IMR-90 (cell line): Measurements from ENCODE around the gene ZSCAN12. TPM values are rescaled to one million over a fixed set of nuclear protein-coding genes. Genes with fewer than 3 reads are reported as not detected.

Experiments
- ATAC-seq: fragments of 200-7000 bp; cut with Tn5 transposase; 2 replicates; pipeline ENCODE4 v1.9.1; 2020; ENCODE audit warnings: low read depth, mild to moderate bottlenecking, moderate library complexity
- BruUV-seq: library from RNA; stranded (reverse); fragments of 400-500 nt; replicated peaks from 2 replicates; lab custom pipeline; 2021; lab: Mats Ljungman, UMichigan
- CTCF ChIA-PET: fragments of 300-600 bp; formaldehyde crosslinking; extraction: SDS; loops from one replicate; lab custom pipeline; 2021; ENCODE audit warnings: antibody characterized with exemption; lab: Yijun Ruan, JAX
- POLR2A ChIA-PET: fragments of 300-600 bp; sonication (Branson Sonifier 250); formaldehyde crosslinking; loops from one replicate; lab custom pipeline; 2022; ENCODE audit warnings: antibody characterized with exemption; ENCODE audit not compliant: unreplicated experiment; lab: Charles Lee
- DNase-seq: peaks from one replicate; pipeline ENCODE4 v3.0.0; 2013
- H2AFZ ChIP-seq: replicated peaks from 2 replicates; pipeline ENCODE3; 2013; ENCODE audit warnings: low read length, mild to moderate bottlenecking; ENCODE audit not compliant: poor library complexity
- H2AK5ac ChIP-seq: 2 replicates; pipeline ENCODE4 v1.6.1; 2013; ENCODE audit warnings: low read depth, low read length, inconsistent platforms
- H2AK9ac ChIP-seq: replicated peaks from 2 replicates; pipeline ENCODE3; 2013; ENCODE audit warnings: mild to moderate bottlenecking, low read depth, low read length, moderate library complexity; ENCODE audit not compliant: poor library complexity
- H2BK120ac ChIP-seq: 2 replicates; pipeline ENCODE4 v1.6.1; 2013; ENCODE audit warnings: low read depth, low read length, inconsistent platforms
- H2BK15ac ChIP-seq: 3 replicates; pipeline ENCODE4 v1.6.1; 2013; ENCODE audit warnings: low read depth, low read length, inconsistent platforms
- H2BK20ac ChIP-seq: 2 replicates; pipeline ENCODE4 v1.6.1; 2013; ENCODE audit warnings: low read depth, mild to moderate bottlenecking, inconsistent platforms, low read length, moderate library complexity
- H2BK5ac ChIP-seq: 2 replicates; pipeline ENCODE4 v1.6.1; 2013; ENCODE audit warnings: mild to moderate bottlenecking, low read depth, low read length, inconsistent platforms; ENCODE audit not compliant: poor library complexity, severe bottlenecking
- H3K14ac ChIP-seq: replicated peaks from 2 replicates; pipeline ENCODE4 v1.6.1; 2013; ENCODE audit warnings: low read depth, low read length, inconsistent platforms
- H3K18ac ChIP-seq: 2 replicates; pipeline ENCODE4 v1.6.1; 2013; ENCODE audit warnings: low read depth, low read length, control low read depth
- H3K23ac ChIP-seq: 2 replicates; pipeline ENCODE4 v1.6.1; 2013; ENCODE audit warnings: low read depth, low read length, inconsistent platforms
- H3K27ac ChIP-seq: 2 replicates; pipeline ENCODE4 v1.5.1; 2013; ENCODE audit warnings: mild to moderate bottlenecking, control low read depth, low read length; ENCODE audit not compliant: insufficient read depth
- H3K27me3 ChIP-seq: 2 replicates; pipeline ENCODE4 v1.6.1; 2013; ENCODE audit warnings: low read length; ENCODE audit not compliant: control insufficient read depth, insufficient read depth
- H3K36me3 ChIP-seq: 2 replicates; pipeline ENCODE4 v1.6.1; 2013; ENCODE audit warnings: low read length, mixed read lengths; ENCODE audit not compliant: control insufficient read depth, insufficient read depth
- H3K4ac ChIP-seq: 2 replicates; pipeline ENCODE4 v1.6.1; 2013; ENCODE audit warnings: low read depth, low read length, inconsistent platforms
- H3K4me1 ChIP-seq: 2 replicates; pipeline ENCODE4 v1.6.1; 2013; ENCODE audit warnings: low read length, mixed read lengths; ENCODE audit not compliant: control insufficient read depth, insufficient read depth
- H3K4me2 ChIP-seq: 2 replicates; pipeline ENCODE4 v1.6.1; 2013; ENCODE audit warnings: low read depth, mild to moderate bottlenecking, control low read depth, low read length, moderate library complexity
- H3K4me3 ChIP-seq: 2 replicates; pipeline ENCODE4 v1.5.1; 2013; ENCODE audit warnings: low read depth, mild to moderate bottlenecking, control low read depth, low read length, moderate library complexity; ENCODE audit not compliant: insufficient read depth
- H3K56ac ChIP-seq: 2 replicates; pipeline ENCODE4 v1.6.1; 2013; ENCODE audit warnings: low read length, inconsistent platforms; ENCODE audit not compliant: insufficient read depth; ENCODE audit errors: extremely low read depth
- H3K79me1 ChIP-seq, 2 experiments: 2 replicates each; pipeline ENCODE4 v1.6.1; 2013; ENCODE audit warnings: low read length in 2 of 2, inconsistent platforms in 1 of 2, low read depth in 1 of 2
- H3K9ac ChIP-seq: 2 replicates; pipeline ENCODE4 v1.6.1; 2013; ENCODE audit warnings: low read depth, low read length, control low read depth
- H3K9me1 ChIP-seq: 2 replicates; pipeline ENCODE4 v1.6.1; 2013; ENCODE audit warnings: low read length, inconsistent platforms; ENCODE audit not compliant: insufficient read depth
- H3K9me3 ChIP-seq: 2 replicates; pipeline ENCODE4 v1.6.1; 2013; ENCODE audit warnings: low read length; ENCODE audit not compliant: control insufficient read depth, insufficient read depth
- H4K20me1 ChIP-seq: 2 replicates; pipeline ENCODE4 v1.6.1; 2013; ENCODE audit warnings: low read length, inconsistent platforms; ENCODE audit not compliant: insufficient read depth
- H4K5ac ChIP-seq: 2 replicates; pipeline ENCODE4 v1.6.1; 2013; ENCODE audit warnings: mild to moderate bottlenecking, low read depth, low read length, control low read depth
- H4K8ac ChIP-seq, 2 experiments: 2 replicates each; pipeline ENCODE4 v1.6.1; 2013; ENCODE audit warnings: low read depth in 2 of 2, low read length in 2 of 2, control low read depth in 1 of 2, inconsistent platforms in 1 of 2
- H4K91ac ChIP-seq: 2 replicates; pipeline ENCODE4 v1.6.1; 2013; ENCODE audit warnings: low read depth, low read length, inconsistent platforms; ENCODE audit not compliant: insufficient read depth
- BHLHE40 ChIP-seq: fragments of 150-350 bp; IDR thresholded peaks from 2 replicates; pipeline ENCODE4 v1.6.1; 2016; ENCODE audit warnings: mild to moderate bottlenecking, low read depth, low read length
- CEBPB ChIP-seq: IDR thresholded peaks from 2 replicates; pipeline ENCODE4 v1.6.1; 2012; ENCODE audit warnings: low read depth, low read length, improper control_type of control experiment
- CHD1 ChIP-seq: IDR thresholded peaks from 2 replicates; pipeline ENCODE4 v1.6.1; 2012; ENCODE audit warnings: low read depth, low read length, improper control_type of control experiment
- ELK1 ChIP-seq: fragments of 150-350 bp; IDR thresholded peaks from 2 replicates; pipeline ENCODE4 v1.6.1; 2016; ENCODE audit warnings: low read depth, mild to moderate bottlenecking, low read length, moderate library complexity, borderline replicate concordance
- FOS ChIP-seq: fragments of 150-350 bp; IDR thresholded peaks from 2 replicates; pipeline ENCODE4 v1.6.1; 2016; ENCODE audit warnings: low read depth, low read length
- MAFK ChIP-seq: IDR thresholded peaks from 2 replicates; pipeline ENCODE4 v1.6.1; 2012; ENCODE audit warnings: low read depth, low read length, improper control_type of control experiment
- MAZ ChIP-seq: IDR thresholded peaks from 2 replicates; pipeline ENCODE4 v1.6.1; 2012; ENCODE audit warnings: low read depth, mild to moderate bottlenecking, low read length, improper control_type of control experiment, moderate library complexity, borderline replicate concordance
- MXI1 ChIP-seq: IDR thresholded peaks from 2 replicates; pipeline ENCODE4 v1.6.1; 2012; ENCODE audit warnings: low read depth, mild to moderate bottlenecking, low read length, moderate library complexity, borderline replicate concordance
- NFE2L2 ChIP-seq: fragments of 150-350 bp; IDR thresholded peaks from 2 replicates; pipeline ENCODE4 v1.6.1; 2016; ENCODE audit warnings: low read depth, mild to moderate bottlenecking, low read length
- POLR2A ChIP-seq: IDR thresholded peaks from 2 replicates; pipeline ENCODE4 v1.6.1; 2012; ENCODE audit warnings: mild to moderate bottlenecking, low read depth, low read length
- RAD21 ChIP-seq: IDR thresholded peaks from 2 replicates; pipeline ENCODE4 v1.6.1; 2012; ENCODE audit warnings: low read length, improper control_type of control experiment
- RCOR1 ChIP-seq: IDR thresholded peaks from 2 replicates; pipeline ENCODE4 v1.6.1; 2012; ENCODE audit warnings: mild to moderate bottlenecking, low read length, improper control_type of control experiment; ENCODE audit not compliant: insufficient replicate concordance
- RFX5 ChIP-seq: IDR thresholded peaks from 2 replicates; pipeline ENCODE4 v1.8.0; 2012; ENCODE audit warnings: low read depth, mild to moderate bottlenecking, low read length, moderate library complexity
- SMC3 ChIP-seq: fragments of 150-350 bp; IDR thresholded peaks from 2 replicates; pipeline ENCODE4 v1.6.1; 2016; ENCODE audit warnings: low read depth, mild to moderate bottlenecking, antibody characterized with exemption, low read length, moderate library complexity
- USF2 ChIP-seq: fragments of 150-350 bp; IDR thresholded peaks from 2 replicates; pipeline ENCODE4 v1.6.1; 2017; ENCODE audit warnings: mild to moderate bottlenecking, antibody characterized with exemption, low read length, low read depth
- WGBS, 2 experiments: methylation state at CpG; one replicate each; pipeline versions ENCODE4 v1.1.5 to v1.1.7; 2013; ENCODE audit warnings: missing lambda C conversion rate in 2 of 2; ENCODE audit not compliant: insufficient read length in 1 of 2; ENCODE audit errors: extremely low coverage in 2 of 2; 5-methylcytosine and 5-hydroxymethylcytosine counted together
- dilution Hi-C: fragments of 300-500 bp; cut with HindIII; formaldehyde crosslinking; loops from one replicate; pipeline ENCODE4 v1.14.3; 2018; ENCODE audit warnings: low sequenced_read_pairs; ENCODE audit not compliant: unreplicated experiment
- in situ Hi-C: fragments of 300-500 bp; cut with MboI; formaldehyde crosslinking; loops from 3 replicates; pipeline ENCODE4 v1.14.3; 2019; ENCODE audit warnings: low sequenced_read_pairs, inconsistent platforms, mixed read lengths
- intact Hi-C: fragments of 100-400 bp; cut with micrococcal nuclease; formaldehyde crosslinking; loops from 2 replicates; pipeline ENCODE4 v1.10.0; 2022
- polyA plus RNA-seq, 3 experiments: library from polyadenylated mRNA; depleted of rRNA; stranded (reverse); fragments of >200 nt; gene quantifications; 2 replicates each; pipeline ENCODE4 v1.2.3, GENCODE V29; 2012; ENCODE audit warnings: low replicate concordance in 1 of 3
- total RNA-seq: library from RNA; depleted of rRNA; stranded (reverse); fragments of >200 nt; gene quantifications from 2 replicates; pipeline ENCODE4 v1.2.3, GENCODE V29; 2012
- TF ChIP-seq, protein P1 (sequence below): conservative IDR thresholded peaks from 2 replicates; pipeline ENCODE4 v1.5.1; 2012; ENCODE audit warnings: mild to moderate bottlenecking, low read depth, low read length, improper control_type of control experiment

Gene ZSCAN12
- total and polyA plus RNA-seq, 2 of the 4 experiments (the other 2 are of a cell fraction): 2.0 to 6.5 TPM

DNA sequence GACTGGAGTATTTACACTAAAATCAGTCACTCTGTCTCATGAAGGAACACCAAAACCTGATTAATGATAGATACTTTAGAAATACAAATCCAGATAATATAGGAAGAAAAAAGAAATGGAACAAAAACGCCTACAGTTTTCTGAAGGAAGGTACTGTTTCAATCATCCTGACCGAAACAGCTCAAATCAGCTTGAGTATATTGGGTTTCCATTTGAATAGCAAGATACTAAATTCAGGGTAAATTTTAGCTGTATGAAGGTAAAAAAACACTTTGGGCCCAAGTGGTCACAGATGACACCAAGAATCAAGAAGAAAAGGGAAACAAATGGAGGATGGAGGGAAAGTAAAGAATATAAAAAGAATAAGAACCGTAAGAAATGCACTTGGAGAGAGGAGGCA lies 36.9 kb upstream of the ZSCAN12 start:
- H3K27me3 ChIP-seq: no peaks in the 10 kb centered on the region
- no peak overlapping the region for H2AFZ ChIP-seq
- TF ChIP-seq RCOR1 (no peak), NFE2L2 (no peak), RFX5 (no peak), POLR2A (no peak), BHLHE40 (no peak), CEBPB (no peak), ELK1 (no peak), CHD1 (no peak), USF2 (no peak), RAD21 (no peak), SMC3 (no peak), MXI1 (no peak), FOS (no peak), MAFK (no peak), MAZ (no peak)
- TF ChIP-seq, protein P1, sequence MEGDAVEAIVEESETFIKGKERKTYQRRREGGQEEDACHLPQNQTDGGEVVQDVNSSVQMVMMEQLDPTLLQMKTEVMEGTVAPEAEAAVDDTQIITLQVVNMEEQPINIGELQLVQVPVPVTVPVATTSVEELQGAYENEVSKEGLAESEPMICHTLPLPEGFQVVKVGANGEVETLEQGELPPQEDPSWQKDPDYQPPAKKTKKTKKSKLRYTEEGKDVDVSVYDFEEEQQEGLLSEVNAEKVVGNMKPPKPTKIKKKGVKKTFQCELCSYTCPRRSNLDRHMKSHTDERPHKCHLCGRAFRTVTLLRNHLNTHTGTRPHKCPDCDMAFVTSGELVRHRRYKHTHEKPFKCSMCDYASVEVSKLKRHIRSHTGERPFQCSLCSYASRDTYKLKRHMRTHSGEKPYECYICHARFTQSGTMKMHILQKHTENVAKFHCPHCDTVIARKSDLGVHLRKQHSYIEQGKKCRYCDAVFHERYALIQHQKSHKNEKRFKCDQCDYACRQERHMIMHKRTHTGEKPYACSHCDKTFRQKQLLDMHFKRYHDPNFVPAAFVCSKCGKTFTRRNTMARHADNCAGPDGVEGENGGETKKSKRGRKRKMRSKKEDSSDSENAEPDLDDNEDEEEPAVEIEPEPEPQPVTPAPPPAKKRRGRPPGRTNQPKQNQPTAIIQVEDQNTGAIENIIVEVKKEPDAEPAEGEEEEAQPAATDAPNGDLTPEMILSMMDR: no peak
- DNase-seq (no peak), ATAC-seq (no peak)
- H3K79me1 ChIP-seq: peaks cover 3 to 6% of the 10 kb centered on the region in 2 experiments; a peak in 2 of 4 replicates
- no peak overlapping the region for H4K91ac ChIP-seq
- no peak overlapping the region for H3K18ac ChIP-seq
- dilution Hi-C loops: no loop called here
- H3K9me1 ChIP-seq: no peaks in the 10 kb centered on the region
- peaks cover 14% of the 10 kb centered on the region for H3K36me3 ChIP-seq
- no peak overlapping the region for H2BK20ac ChIP-seq
- no peak overlapping the region for H3K4me2 ChIP-seq
- H2BK15ac ChIP-seq: no peak overlapping the region
- no peak overlapping the region for H3K4ac ChIP-seq
- no peak overlapping the region for H4K5ac ChIP-seq
- no TSS peak for BruUV-seq
- H3K27ac ChIP-seq: no peak overlapping the region
- no peak overlapping the region for H3K23ac ChIP-seq
- 89% methylated on average over 2 of the region's 3 CpGs; no CpG with 5 or more reads in 1 of the 2 experiments for WGBS, 2 experiments
- H3K4me3 ChIP-seq: no peak overlapping the region
- ChIA-PET CTCF (no interaction called here), POLR2A (no interaction called here)
- H3K9ac ChIP-seq: no peak overlapping the region
- intact Hi-C loops: no loop called here
- no peak overlapping the region for H2BK120ac ChIP-seq
- H3K56ac ChIP-seq: no peak overlapping the region
- H4K8ac ChIP-seq: no peak overlapping the region
- no peak overlapping the region for H2AK9ac ChIP-seq
- H3K4me1 ChIP-seq: no peaks in the 10 kb centered on the region
- H2BK5ac ChIP-seq: no peak overlapping the region
- H3K9me3 ChIP-seq: no peaks in the 10 kb centered on the region
- no peak overlapping the region for H2AK5ac ChIP-seq
- H4K20me1 ChIP-seq: no peaks in the 10 kb centered on the region
- in situ Hi-C loops: no loop called here
- H3K14ac ChIP-seq: no peak overlapping the region
